ENCODE data around the gene MAP7. TPM values are rescaled to one million over a fixed set of nuclear protein-coding genes. Genes with fewer than 3 reads are reported as not detected.

MAP7 gene
- total RNA-seq: 0.99 and 4.4 TPM in 2 replicates

GRCh38 chr6:136550330-136551071, at the start of gene MAP7:
Gene MAP7, minus strand, starts transcription at chr6:136550422. Its CDS starts 14 bp downstream, at chr6:136550408.

Other genes starting within 250 kb of the MAP7 start
- 20.3 and 28.8 TPM in 2 replicates for gene MAP3K5, start 242.1 kb upstream of the MAP7 start, total RNA-seq